AG04450 (cell line): ENCODE data around the gene LRP3. TPM values are rescaled to one million over a fixed set of nuclear protein-coding genes. Genes with fewer than 3 reads are reported as not detected.

Source experiments
- CTCF ChIA-PET: fragments of 300-600, 350-600 bp; formaldehyde crosslinking; extraction: SDS; loops from one replicate; lab custom pipeline; 2022; ENCODE audit warnings: antibody characterized with exemption, inconsistent platforms; lab: Charles Lee
- POLR2A ChIA-PET: fragments of 350-600 bp; formaldehyde crosslinking; extraction: SDS; loops from one replicate; lab custom pipeline; 2021; ENCODE audit warnings: antibody characterized with exemption, inconsistent platforms; lab: Yijun Ruan, JAX
- DNase-seq: peaks from one replicate; pipeline ENCODE4 v3.0.0-alpha.2; 2011; ENCODE audit warnings: low read depth, low spot score
- H3K27ac ChIP-seq: one replicate; pipeline ENCODE4 v1.5.1; 2012; ENCODE audit warnings: low read depth, low read length, control low read depth
- H3K27me3 ChIP-seq: one replicate; pipeline ENCODE4 v1.6.0; 2012; ENCODE audit warnings: low read length; ENCODE audit not compliant: control insufficient read depth, insufficient read depth
- H3K4me3 ChIP-seq: 2 replicates; pipeline ENCODE4 v1.5.1; 2011; ENCODE audit warnings: mild to moderate bottlenecking, low read depth, low read length, control low read depth
- H3K9me3 ChIP-seq: 2 replicates; pipeline ENCODE4 v1.5.1; 2012; ENCODE audit warnings: low read length; ENCODE audit not compliant: control insufficient read depth, insufficient read depth
- CTCF ChIP-seq: IDR thresholded peaks from 2 replicates; pipeline ENCODE4 v1.5.1; 2011; ENCODE audit warnings: low read depth, low read length, control low read depth, inconsistent platforms
- polyA plus RNA-seq: library from polyadenylated mRNA; depleted of rRNA; stranded (reverse); fragments of >200 nt; gene quantifications from 2 replicates; pipeline ENCODE4 v1.2.3, GENCODE V29; 2011

Gene LRP3
- polyA plus RNA-seq, 1 experiment, result 9.5 TPM

GRCh38 chr19:33248954-33249613 is 55.0 kb downstream of the LRP3 start:
- no peak for DNase-seq
- Histone ChIP-seq H3K9me3 (peaks cover 5% of the 10 kb centered on the region), H3K27me3 (no peaks in the 10 kb centered on the region), H3K27ac (no peak overlapping the region), H3K4me3 (no peak overlapping the region)
- ChIA-PET CTCF (no interaction called here), POLR2A (no interaction called here)
- no peak for TF ChIP-seq CTCF

GRCh38 chr19:33249740-33250366 is 55.7 kb downstream of the LRP3 start:
- Histone ChIP-seq H3K9me3 (peaks cover 5% of the 10 kb centered on the region), H3K27ac (no peak overlapping the region), H3K4me3 (no peak overlapping the region), H3K27me3 (no peaks in the 10 kb centered on the region)
- ChIA-PET CTCF (no interaction called here), POLR2A (no interaction called here)
- no peak for TF ChIP-seq CTCF
- DNase-seq, result no peak

GRCh38 chr19:33250500-33250899 is 56.4 kb downstream of the LRP3 start:
- Histone ChIP-seq H3K9me3 (peaks cover 5% of the 10 kb centered on the region), H3K27ac (no peak overlapping the region), H3K27me3 (no peaks in the 10 kb centered on the region), H3K4me3 (no peak overlapping the region)
- DNase-seq, result no peak
- CTCF ChIA-PET, result no interaction called here
- TF ChIP-seq CTCF, result no peak
- POLR2A ChIA-PET, result no interaction called here

GRCh38 chr19:33251076-33251475 is 56.9 kb downstream of the LRP3 start:
- Histone ChIP-seq H3K27ac (no peak overlapping the region), H3K4me3 (no peak overlapping the region), H3K27me3 (no peaks in the 10 kb centered on the region), H3K9me3 (peaks cover 3% of the 10 kb centered on the region)
- ChIA-PET CTCF (no interaction called here), POLR2A (no interaction called here)
- no peak for TF ChIP-seq CTCF
- no peak for DNase-seq

- TF ChIP-seq CTCF, result no peak
- DNase-seq, result no peak
- Histone ChIP-seq H3K27ac (no peak overlapping the region), H3K4me3 (no peak overlapping the region), H3K9me3 (no peaks in the 10 kb centered on the region; the same call in 1 of the 2 replicates), H3K27me3 (no peaks in the 10 kb centered on the region)
- CTCF ChIA-PET, result no interaction called here
- POLR2A ChIA-PET, result no interaction called here
Measured at GRCh38 chr19:33251526-33252090, 57.5 kb downstream of the LRP3 start.
